GM23338 (cell line): ENCODE data around the gene RGP1. TPM values are rescaled to one million over a fixed set of nuclear protein-coding genes. Genes with fewer than 3 reads are reported as not detected.

Experiments used
- ATAC-seq: fragments of 200-7000 bp; cut with Tn5 transposase; 3 replicates; pipeline ENCODE4 v1.9.1; 2020
- DNase-seq: peaks from one replicate; pipeline ENCODE4 v3.0.0-alpha.2; 2015; ENCODE audit warnings: low spot score
- H2AFZ ChIP-seq: fragments of 200-600 bp; sonication (generic); 2 replicates; pipeline ENCODE4 v1.8.0; 2016; ENCODE audit warnings: antibody characterized with exemption, mild to moderate bottlenecking, moderate library complexity
- H3F3A ChIP-seq: fragments of 200-600 bp; sonication (generic); replicated peaks from 2 replicates; pipeline ENCODE4 v1.8.0; 2017; ENCODE audit warnings: antibody characterized with exemption, mixed run types, low read depth
- H3K27ac ChIP-seq: fragments of 200-600 bp; sonication (generic); 2 replicates; pipeline ENCODE4 v1.6.1; 2016; ENCODE audit warnings: low read depth
- H3K27me3 ChIP-seq: fragments of 200-600 bp; sonication (generic); 2 replicates; pipeline ENCODE4 v1.8.0; 2016; ENCODE audit warnings: mild to moderate bottlenecking, mixed run types, moderate library complexity; ENCODE audit not compliant: insufficient read depth
- H3K36me3 ChIP-seq: fragments of 200-600 bp; sonication (generic); 2 replicates; pipeline ENCODE4 v1.8.0; 2016; ENCODE audit warnings: mild to moderate bottlenecking; ENCODE audit not compliant: insufficient read depth
- H3K4me1 ChIP-seq: fragments of 200-600 bp; sonication (generic); 2 replicates; pipeline ENCODE4 v1.8.0; 2016; ENCODE audit warnings: mild to moderate bottlenecking, moderate library complexity; ENCODE audit not compliant: insufficient read depth
- H3K4me2 ChIP-seq: fragments of 200-600 bp; sonication (generic); 2 replicates; pipeline ENCODE4 v1.7.1; 2017; ENCODE audit warnings: mixed run types
- H3K4me3 ChIP-seq: fragments of 200-600 bp; sonication (generic); 2 replicates; pipeline ENCODE4 v1.6.1; 2016; ENCODE audit warnings: mixed run types
- H3K79me2 ChIP-seq: fragments of 200-600 bp; sonication (generic); replicated peaks from 2 replicates; pipeline ENCODE4 v1.8.0; 2017; ENCODE audit warnings: mild to moderate bottlenecking; ENCODE audit not compliant: insufficient read depth
- H3K9me2 ChIP-seq: fragments of 200-600 bp; sonication (generic); 2 replicates; pipeline ENCODE4 v1.8.0; 2017; ENCODE audit not compliant: insufficient read depth
- H4K20me1 ChIP-seq: fragments of 200-600 bp; sonication (generic); replicated peaks from 2 replicates; pipeline ENCODE4 v1.8.0; 2017; ENCODE audit warnings: mild to moderate bottlenecking; ENCODE audit not compliant: insufficient read depth
- H3K27ac Mint-ChIP-seq: 2 replicates; pipeline ENCODE4 v1.8.0; 2020; ENCODE audit warnings: inconsistent platforms, mild to moderate bottlenecking, moderate library complexity, mixed read lengths
- H3K27me3 Mint-ChIP-seq: 3 replicates; pipeline ENCODE4 v1.8.0; 2022; ENCODE audit warnings: low read depth, mild to moderate bottlenecking, moderate library complexity, mixed read lengths, inconsistent platforms; ENCODE audit not compliant: insufficient read depth, poor library complexity
- H3K36me3 Mint-ChIP-seq: 3 replicates; pipeline ENCODE4 v1.8.0; 2021; ENCODE audit warnings: low read depth, mild to moderate bottlenecking, inconsistent platforms, moderate library complexity, mixed read lengths
- H3K4me1 Mint-ChIP-seq: 3 replicates; pipeline ENCODE4 v1.8.0; 2020; ENCODE audit warnings: mild to moderate bottlenecking, inconsistent platforms, mixed read lengths
- H3K4me3 Mint-ChIP-seq: 3 replicates; pipeline ENCODE4 v1.8.0; 2021; ENCODE audit warnings: moderate library complexity, mild to moderate bottlenecking, inconsistent platforms, mixed read lengths
- H3K9me3 Mint-ChIP-seq: 3 replicates; pipeline ENCODE4 v1.8.0; 2020; ENCODE audit warnings: moderate library complexity, mild to moderate bottlenecking, inconsistent platforms, mixed read lengths
- ETS1 ChIP-seq: IDR thresholded peaks from 2 replicates; pipeline ENCODE4 v1.6.1; 2016; ENCODE audit warnings: antibody characterized with exemption
- EZH2 ChIP-seq: fragments of 200-600 bp; sonication (generic); IDR thresholded peaks from one replicate; pipeline ENCODE4 v1.8.0; 2017; ENCODE audit warnings: antibody characterized with exemption, mild to moderate bottlenecking, low read depth; ENCODE audit not compliant: unreplicated experiment
- EZH2phosphoT487 ChIP-seq: fragments of 200-600 bp; sonication (generic); IDR thresholded peaks from one replicate; pipeline ENCODE4 v1.8.1; 2018; ENCODE audit warnings: antibody characterized with exemption; ENCODE audit not compliant: unreplicated experiment
- JUNB ChIP-seq: IDR thresholded peaks from one replicate; pipeline ENCODE4 v1.6.1; 2016; ENCODE audit warnings: antibody characterized with exemption; ENCODE audit not compliant: unreplicated experiment
- NANOG ChIP-seq: IDR thresholded peaks from 2 replicates; pipeline ENCODE4 v1.6.1; 2016; ENCODE audit warnings: antibody characterized with exemption, borderline replicate concordance
- ZNF114 ChIP-seq: fragments of 250-450 bp; sonication (Bioruptor Pico); IDR thresholded peaks from 2 replicates; pipeline ENCODE4 v1.5.0; 2020; ENCODE audit warnings: mild to moderate bottlenecking, moderate library complexity
- ZNF462 ChIP-seq: fragments of 250-450 bp; sonication (Bioruptor Pico); IDR thresholded peaks from 2 replicates; pipeline ENCODE4 v1.5.0; 2020; ENCODE audit warnings: mild to moderate bottlenecking, moderate library complexity
- polyA plus RNA-seq: library from polyadenylated mRNA; unstranded; fragments of >200 nt; fragmentation: Nextera tagmentation; extraction: Ambion mirVana; gene quantifications from 2 replicates; pipeline ENCODE4 v1.2.1, GENCODE V29; 2016
- total RNA-seq: library from RNA; depleted of rRNA; stranded (reverse); fragments of >200 nt; shearing (Covaris generic); gene quantifications from 2 replicates; pipeline ENCODE4 v1.2.3, GENCODE V29; 2014

RGP1 gene
- total and polyA plus RNA-seq, 2 experiments from 2014 or later: 2.8 to 16.0 TPM

- TF ChIP-seq NANOG: no peak
- no peak for TF ChIP-seq ZNF114
- TF ChIP-seq JUNB: no peak
- no peak for TF ChIP-seq ZNF462 (CRISPR knock-in tag)
- no peak for TF ChIP-seq ETS1
- no peak for TF ChIP-seq EZH2phosphoT487
- TF ChIP-seq EZH2: no peak
- H3F3A ChIP-seq: peaks cover 13% of the 10 kb centered on the region
- DNase-seq (no peak), ATAC-seq (no peak)
- peaks cover 30% of the 10 kb centered on the region for H3K4me1 ChIP-seq
- Mint-ChIP-seq H3K4me1 (peaks cover 24% of the 10 kb centered on the region), H3K27ac (no peak overlapping the region), H3K27me3 (peaks cover 6% of the 10 kb centered on the region), H3K4me3 (peak overlapping the region; percentile 93), H3K9me3 (no peaks in the 10 kb centered on the region), H3K36me3 (peaks cover 45% of the 10 kb centered on the region)
- H2AFZ ChIP-seq: no peak overlapping the region
- no peaks in the 10 kb centered on the region for H3K27me3 ChIP-seq
- H3K79me2 ChIP-seq: peaks cover 41% of the 10 kb centered on the region
- H3K9me2 ChIP-seq: no peaks in the 10 kb centered on the region
- peaks cover 38% of the 10 kb centered on the region for H4K20me1 ChIP-seq
- peak overlapping the region; percentile 99 for H3K4me2 ChIP-seq
- peak overlapping the region; percentile 100 for H3K4me3 ChIP-seq
- no peak overlapping the region for H3K27ac ChIP-seq
- peaks cover 24% of the 10 kb centered on the region for H3K36me3 ChIP-seq
Observed at GRCh38 chr9:35746583-35746982, 2.5 kb upstream of the RGP1 start.
